OCI-LY3 (cell line): ENCODE measurements around the gene NEO1.

Experiments
- H2AFZ ChIP-seq: fragments of 200-600, 300-600 bp; shearing (Covaris generic); 2 replicates; pipeline ENCODE4 v1.6.0; 2014; ENCODE audit warnings: antibody characterized with exemption, low read depth, low read length
- H3K27ac ChIP-seq: fragments of 200-600, 300-600 bp; sonication (generic); 2 replicates; pipeline ENCODE4 v1.5.1; 2014; ENCODE audit warnings: mild to moderate bottlenecking, low read length, moderate library complexity, mixed read lengths
- H3K27me3 ChIP-seq: fragments of 200-600, 300-600 bp; sonication (generic); 2 replicates; pipeline ENCODE4 v1.6.1; 2014; ENCODE audit warnings: low read depth, low read length, mixed read lengths
- H3K36me3 ChIP-seq: fragments of 200-600, 300-600 bp; sonication (generic); replicated peaks from 2 replicates; pipeline ENCODE3; 2014; ENCODE audit warnings: low read depth, low read length, mixed read lengths
- H3K4me1 ChIP-seq: fragments of 300-600, 200-600 bp; sonication (generic); 2 replicates; pipeline ENCODE4 v1.6.1; 2014; ENCODE audit warnings: low read length, mixed read lengths
- H3K4me2 ChIP-seq: fragments of 200-600, 300-600 bp; sonication (generic); 2 replicates; pipeline ENCODE4 v1.6.1; 2014; ENCODE audit warnings: low read length, mixed read lengths
- H3K4me3 ChIP-seq: fragments of 300-600, 200-600 bp; sonication (generic); 2 replicates; pipeline ENCODE4 v1.5.1; 2014; ENCODE audit warnings: antibody characterized with exemption, mild to moderate bottlenecking, low read length, moderate library complexity
- H3K79me2 ChIP-seq: fragments of 300-600, 200-600 bp; shearing (Covaris generic); 2 replicates; pipeline ENCODE4 v1.6.1; 2014; ENCODE audit warnings: mild to moderate bottlenecking, low read length, mixed read lengths
- H3K9ac ChIP-seq: fragments of 300-600, 200-600 bp; shearing (Covaris generic); 2 replicates; pipeline ENCODE4 v1.6.0; 2014; ENCODE audit warnings: mild to moderate bottlenecking, low read length, moderate library complexity
- H3K9me3 ChIP-seq: fragments of 200-600, 300-600 bp; shearing (Covaris generic); 2 replicates; pipeline ENCODE4 v1.6.1; 2014; ENCODE audit warnings: low read length, mixed read lengths; ENCODE audit not compliant: insufficient read depth
- H4K20me1 ChIP-seq: fragments of 200-600, 300-600 bp; sonication (generic); 2 replicates; pipeline ENCODE4 v1.6.1; 2016; ENCODE audit warnings: low read length, mixed read lengths; ENCODE audit not compliant: insufficient read depth
- CTCF ChIP-seq: fragments of 200-600, 300-600 bp; sonication (generic); IDR thresholded peaks from 2 replicates; pipeline ENCODE4 v1.5.1; 2014; ENCODE audit warnings: antibody characterized with exemption, low read length, low read depth
- EZH2phosphoT487 ChIP-seq: fragments of 200-600 bp; shearing (Covaris generic); IDR thresholded peaks from 2 replicates; pipeline ENCODE4 v1.6.1; 2018; ENCODE audit warnings: antibody characterized with exemption, mixed run types, low read depth

NEO1 gene

DNA sequence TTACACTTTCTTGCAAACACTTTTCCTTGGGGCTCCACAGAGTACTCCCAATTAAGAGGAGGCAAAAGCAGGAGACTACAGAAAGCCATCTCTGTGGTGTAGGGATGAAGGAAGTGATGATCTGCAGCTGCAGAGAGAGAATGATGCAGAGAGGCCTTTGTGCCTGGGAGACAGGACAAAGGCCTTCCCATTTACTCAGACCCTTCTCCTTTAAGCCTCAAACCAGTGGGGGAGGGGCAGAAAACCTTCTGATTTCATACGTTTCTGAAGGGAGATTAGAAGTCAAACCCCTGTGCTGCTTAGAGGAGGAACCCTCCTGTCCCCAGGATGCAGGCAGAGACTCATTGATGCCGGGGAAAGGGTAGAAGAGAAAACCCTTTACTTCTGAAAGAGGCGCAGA, 130.8 kb downstream of the NEO1 start:
- H4K20me1 ChIP-seq, result no peaks in the 10 kb centered on the region
- TF ChIP-seq EZH2phosphoT487 (no peak), CTCF (no peak)

DNA sequence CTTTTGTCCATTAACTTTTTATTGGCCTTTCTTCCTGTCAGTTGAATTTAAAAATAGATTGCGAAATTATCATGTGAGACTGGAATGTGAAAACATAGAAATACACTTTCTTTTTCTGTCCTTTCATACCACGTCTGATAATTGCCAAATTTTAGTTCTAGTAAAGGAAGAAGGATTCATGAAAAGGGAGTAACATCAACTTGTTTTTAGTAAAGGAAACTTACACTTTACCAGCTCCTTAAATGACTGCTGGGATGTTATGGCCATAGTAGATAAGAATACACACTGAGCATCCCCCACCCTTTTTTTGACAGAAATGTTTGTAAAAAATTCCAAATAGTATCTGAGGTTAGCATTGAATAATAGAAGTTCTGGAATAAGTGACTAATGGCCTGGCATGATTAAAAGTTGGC, 137.9 kb downstream of the NEO1 start:
- no peak overlapping the region for H3K9ac ChIP-seq
- H3K27ac ChIP-seq, result no peak overlapping the region
- H3K4me2 ChIP-seq, result no peak overlapping the region
- no peaks in the 10 kb centered on the region for H3K9me3 ChIP-seq
- H3K4me3 ChIP-seq, result no peak overlapping the region
- TF ChIP-seq EZH2phosphoT487, result no peak
- no peak for TF ChIP-seq CTCF
- no peak overlapping the region for H2AFZ ChIP-seq
- no peaks in the 10 kb centered on the region for H3K27me3 ChIP-seq
- H3K79me2 ChIP-seq, result no peaks in the 10 kb centered on the region
- H3K36me3 ChIP-seq, result no peaks in the 10 kb centered on the region
- H4K20me1 ChIP-seq, result no peaks in the 10 kb centered on the region
- no peaks in the 10 kb centered on the region for H3K4me1 ChIP-seq

More for the DNA sequence above, 130.8 kb downstream of the NEO1 start:
- no peak overlapping the region for H3K4me3 ChIP-seq
- no peaks in the 10 kb centered on the region for H3K9me3 ChIP-seq
- no peak overlapping the region for H3K4me2 ChIP-seq
- H3K79me2 ChIP-seq, result no peaks in the 10 kb centered on the region
- H3K27me3 ChIP-seq, result no peaks in the 10 kb centered on the region
- no peak overlapping the region for H3K27ac ChIP-seq
- H3K36me3 ChIP-seq, result no peaks in the 10 kb centered on the region
- no peaks in the 10 kb centered on the region for H3K4me1 ChIP-seq
- no peak overlapping the region for H3K9ac ChIP-seq
- H2AFZ ChIP-seq, result no peak overlapping the region

DNA sequence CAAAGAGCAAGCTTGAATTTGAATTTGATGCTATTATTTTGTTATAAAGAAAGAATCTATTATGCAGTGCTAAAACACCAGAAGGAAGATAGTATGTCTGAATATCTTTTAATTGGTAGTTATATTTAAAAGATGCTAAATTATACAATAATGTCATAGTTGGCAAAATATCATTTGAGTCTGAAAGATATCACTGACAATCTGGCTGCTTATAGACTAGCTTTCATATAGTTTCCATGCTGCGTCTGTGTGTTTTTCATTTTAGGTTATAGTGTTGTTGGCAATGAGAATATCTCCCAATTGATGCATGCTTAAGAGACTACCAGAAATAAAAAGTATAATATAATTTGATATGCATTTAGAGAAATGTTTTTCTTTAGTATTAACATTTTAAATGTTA, 142.9 kb downstream of the NEO1 start:
- H3K4me1 ChIP-seq, result no peaks in the 10 kb centered on the region
- H3K9ac ChIP-seq, result no peak overlapping the region
- no peaks in the 10 kb centered on the region for H3K79me2 ChIP-seq
- H3K36me3 ChIP-seq, result no peaks in the 10 kb centered on the region
- H3K4me3 ChIP-seq, result no peak overlapping the region
- no peaks in the 10 kb centered on the region for H3K9me3 ChIP-seq
- no peak overlapping the region for H2AFZ ChIP-seq
- H3K4me2 ChIP-seq, result no peak overlapping the region
- no peaks in the 10 kb centered on the region for H4K20me1 ChIP-seq
- TF ChIP-seq EZH2phosphoT487, result no peak
- no peak for TF ChIP-seq CTCF
- H3K27ac ChIP-seq, result no peak overlapping the region
- H3K27me3 ChIP-seq, result no peaks in the 10 kb centered on the region

DNA sequence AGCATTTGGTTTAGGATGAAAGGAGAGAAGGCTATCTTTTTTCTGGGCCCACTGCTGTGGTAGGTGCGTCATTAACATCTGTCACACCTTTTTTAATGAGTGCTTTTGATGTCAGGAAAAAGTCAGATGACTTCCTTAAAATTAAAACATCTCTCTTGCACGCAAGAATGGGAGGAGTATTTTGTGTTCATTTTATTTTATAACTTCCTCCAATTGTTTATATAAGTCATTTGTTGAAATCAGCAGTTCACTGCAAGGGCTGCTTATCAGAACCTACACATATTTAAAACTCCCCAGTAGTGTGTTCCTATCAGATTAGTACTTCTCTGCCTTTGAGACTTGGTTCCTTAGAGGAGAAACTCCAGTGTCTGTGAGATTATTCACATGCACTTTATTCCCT, 143.8 kb downstream of the NEO1 start:
- Histone ChIP-seq H3K4me1 (no peaks in the 10 kb centered on the region), H3K27me3 (no peaks in the 10 kb centered on the region), H3K9me3 (no peaks in the 10 kb centered on the region), H3K27ac (no peak overlapping the region), H2AFZ (no peak overlapping the region), H3K4me2 (no peak overlapping the region), H3K9ac (no peak overlapping the region), H3K79me2 (no peaks in the 10 kb centered on the region), H3K36me3 (no peaks in the 10 kb centered on the region), H3K4me3 (no peak overlapping the region), H4K20me1 (no peaks in the 10 kb centered on the region)
- no peak for TF ChIP-seq CTCF
- TF ChIP-seq EZH2phosphoT487, result no peak
